ENCODE data around the gene KRT6B. TPM values are rescaled to one million over a fixed set of nuclear protein-coding genes. Genes with fewer than 3 reads are reported as not detected.

KRT6B gene
- total and polyA plus RNA-seq, 2 experiments from 2014 or later, result not detected

DNA sequence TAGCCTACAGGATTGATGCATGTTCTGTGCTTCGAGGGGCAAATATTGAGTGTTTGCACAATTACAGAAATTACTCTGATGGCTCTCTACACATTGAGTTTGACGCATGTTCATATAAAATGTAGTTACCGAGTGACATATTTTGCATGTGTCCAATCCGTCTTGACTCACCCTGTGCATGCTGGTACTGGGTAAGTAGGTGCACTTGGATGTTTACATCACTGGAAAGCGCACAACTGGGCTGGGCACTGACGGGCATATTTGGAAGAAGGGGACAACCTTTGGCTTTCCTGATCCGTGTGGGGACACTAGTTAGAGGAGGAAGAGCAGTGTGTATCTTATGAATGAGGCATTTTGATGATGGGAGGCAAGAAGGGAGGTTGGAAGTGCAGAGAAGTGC, 46.0 kb upstream of the KRT6B start (continued):
- TF ChIP-seq, protein P1, sequence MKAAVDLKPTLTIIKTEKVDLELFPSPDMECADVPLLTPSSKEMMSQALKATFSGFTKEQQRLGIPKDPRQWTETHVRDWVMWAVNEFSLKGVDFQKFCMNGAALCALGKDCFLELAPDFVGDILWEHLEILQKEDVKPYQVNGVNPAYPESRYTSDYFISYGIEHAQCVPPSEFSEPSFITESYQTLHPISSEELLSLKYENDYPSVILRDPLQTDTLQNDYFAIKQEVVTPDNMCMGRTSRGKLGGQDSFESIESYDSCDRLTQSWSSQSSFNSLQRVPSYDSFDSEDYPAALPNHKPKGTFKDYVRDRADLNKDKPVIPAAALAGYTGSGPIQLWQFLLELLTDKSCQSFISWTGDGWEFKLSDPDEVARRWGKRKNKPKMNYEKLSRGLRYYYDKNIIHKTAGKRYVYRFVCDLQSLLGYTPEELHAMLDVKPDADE (IDR thresholded peaks at IDR 0.05), result no peak

DNA sequence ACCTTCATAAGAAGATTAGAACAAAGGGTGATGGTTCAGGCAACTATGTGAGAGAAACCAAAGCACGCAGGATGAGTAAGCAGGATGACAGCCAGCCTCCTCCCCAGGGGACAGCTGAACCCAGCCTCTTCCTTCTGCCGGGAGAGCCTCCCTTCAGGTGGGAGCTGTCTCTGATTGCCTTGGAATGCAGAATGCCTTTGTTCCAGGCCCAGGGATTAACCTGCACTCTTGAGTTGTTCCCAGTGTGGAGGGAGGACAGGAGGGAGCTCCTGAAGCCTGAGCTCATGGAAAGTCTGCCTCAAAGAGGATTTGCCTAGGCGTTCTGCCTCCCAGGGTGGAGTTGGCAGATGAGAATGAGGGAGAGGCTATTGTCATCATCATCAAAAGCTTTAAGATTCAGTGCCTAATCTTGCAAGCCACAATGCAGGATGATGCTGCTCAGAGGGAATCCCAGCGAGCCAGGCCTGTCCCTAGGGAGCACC, 44.7 kb upstream of the KRT6B start:
- no peak overlapping the region for H2AFZ ChIP-seq
- Mint-ChIP-seq H3K4me3 (no peak overlapping the region), H3K36me3 (ENCODE audit: low read depth) (no peaks in the 10 kb centered on the region), H3K9me3 (no peaks in the 10 kb centered on the region; the same call in 1 of the 3 replicates), H3K4me1 (peaks cover 26% of the 10 kb centered on the region), H3K27me3 (ENCODE audit: insufficient read depth, low read depth, poor library complexity) (peaks cover 15% of the 10 kb centered on the region), H3K27ac (peak overlapping the region; percentile 69; the same call in 1 of the 2 replicates)
- H3K27ac ChIP-seq (ENCODE audit: low read depth), result no peak overlapping the region
- no peaks in the 10 kb centered on the region for H4K20me1 ChIP-seq (replicated peaks; ENCODE audit: insufficient read depth)
- H3K27me3 ChIP-seq (ENCODE audit: insufficient read depth), result no peaks in the 10 kb centered on the region
- H3K4me3 ChIP-seq, result no peak overlapping the region
- TF ChIP-seq, protein P2, sequence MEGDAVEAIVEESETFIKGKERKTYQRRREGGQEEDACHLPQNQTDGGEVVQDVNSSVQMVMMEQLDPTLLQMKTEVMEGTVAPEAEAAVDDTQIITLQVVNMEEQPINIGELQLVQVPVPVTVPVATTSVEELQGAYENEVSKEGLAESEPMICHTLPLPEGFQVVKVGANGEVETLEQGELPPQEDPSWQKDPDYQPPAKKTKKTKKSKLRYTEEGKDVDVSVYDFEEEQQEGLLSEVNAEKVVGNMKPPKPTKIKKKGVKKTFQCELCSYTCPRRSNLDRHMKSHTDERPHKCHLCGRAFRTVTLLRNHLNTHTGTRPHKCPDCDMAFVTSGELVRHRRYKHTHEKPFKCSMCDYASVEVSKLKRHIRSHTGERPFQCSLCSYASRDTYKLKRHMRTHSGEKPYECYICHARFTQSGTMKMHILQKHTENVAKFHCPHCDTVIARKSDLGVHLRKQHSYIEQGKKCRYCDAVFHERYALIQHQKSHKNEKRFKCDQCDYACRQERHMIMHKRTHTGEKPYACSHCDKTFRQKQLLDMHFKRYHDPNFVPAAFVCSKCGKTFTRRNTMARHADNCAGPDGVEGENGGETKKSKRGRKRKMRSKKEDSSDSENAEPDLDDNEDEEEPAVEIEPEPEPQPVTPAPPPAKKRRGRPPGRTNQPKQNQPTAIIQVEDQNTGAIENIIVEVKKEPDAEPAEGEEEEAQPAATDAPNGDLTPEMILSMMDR (conservative IDR thresholded peaks at IDR 0.05; ENCODE audit: low read depth in 2 of 2), result no peak
- TF ChIP-seq, protein P3, sequence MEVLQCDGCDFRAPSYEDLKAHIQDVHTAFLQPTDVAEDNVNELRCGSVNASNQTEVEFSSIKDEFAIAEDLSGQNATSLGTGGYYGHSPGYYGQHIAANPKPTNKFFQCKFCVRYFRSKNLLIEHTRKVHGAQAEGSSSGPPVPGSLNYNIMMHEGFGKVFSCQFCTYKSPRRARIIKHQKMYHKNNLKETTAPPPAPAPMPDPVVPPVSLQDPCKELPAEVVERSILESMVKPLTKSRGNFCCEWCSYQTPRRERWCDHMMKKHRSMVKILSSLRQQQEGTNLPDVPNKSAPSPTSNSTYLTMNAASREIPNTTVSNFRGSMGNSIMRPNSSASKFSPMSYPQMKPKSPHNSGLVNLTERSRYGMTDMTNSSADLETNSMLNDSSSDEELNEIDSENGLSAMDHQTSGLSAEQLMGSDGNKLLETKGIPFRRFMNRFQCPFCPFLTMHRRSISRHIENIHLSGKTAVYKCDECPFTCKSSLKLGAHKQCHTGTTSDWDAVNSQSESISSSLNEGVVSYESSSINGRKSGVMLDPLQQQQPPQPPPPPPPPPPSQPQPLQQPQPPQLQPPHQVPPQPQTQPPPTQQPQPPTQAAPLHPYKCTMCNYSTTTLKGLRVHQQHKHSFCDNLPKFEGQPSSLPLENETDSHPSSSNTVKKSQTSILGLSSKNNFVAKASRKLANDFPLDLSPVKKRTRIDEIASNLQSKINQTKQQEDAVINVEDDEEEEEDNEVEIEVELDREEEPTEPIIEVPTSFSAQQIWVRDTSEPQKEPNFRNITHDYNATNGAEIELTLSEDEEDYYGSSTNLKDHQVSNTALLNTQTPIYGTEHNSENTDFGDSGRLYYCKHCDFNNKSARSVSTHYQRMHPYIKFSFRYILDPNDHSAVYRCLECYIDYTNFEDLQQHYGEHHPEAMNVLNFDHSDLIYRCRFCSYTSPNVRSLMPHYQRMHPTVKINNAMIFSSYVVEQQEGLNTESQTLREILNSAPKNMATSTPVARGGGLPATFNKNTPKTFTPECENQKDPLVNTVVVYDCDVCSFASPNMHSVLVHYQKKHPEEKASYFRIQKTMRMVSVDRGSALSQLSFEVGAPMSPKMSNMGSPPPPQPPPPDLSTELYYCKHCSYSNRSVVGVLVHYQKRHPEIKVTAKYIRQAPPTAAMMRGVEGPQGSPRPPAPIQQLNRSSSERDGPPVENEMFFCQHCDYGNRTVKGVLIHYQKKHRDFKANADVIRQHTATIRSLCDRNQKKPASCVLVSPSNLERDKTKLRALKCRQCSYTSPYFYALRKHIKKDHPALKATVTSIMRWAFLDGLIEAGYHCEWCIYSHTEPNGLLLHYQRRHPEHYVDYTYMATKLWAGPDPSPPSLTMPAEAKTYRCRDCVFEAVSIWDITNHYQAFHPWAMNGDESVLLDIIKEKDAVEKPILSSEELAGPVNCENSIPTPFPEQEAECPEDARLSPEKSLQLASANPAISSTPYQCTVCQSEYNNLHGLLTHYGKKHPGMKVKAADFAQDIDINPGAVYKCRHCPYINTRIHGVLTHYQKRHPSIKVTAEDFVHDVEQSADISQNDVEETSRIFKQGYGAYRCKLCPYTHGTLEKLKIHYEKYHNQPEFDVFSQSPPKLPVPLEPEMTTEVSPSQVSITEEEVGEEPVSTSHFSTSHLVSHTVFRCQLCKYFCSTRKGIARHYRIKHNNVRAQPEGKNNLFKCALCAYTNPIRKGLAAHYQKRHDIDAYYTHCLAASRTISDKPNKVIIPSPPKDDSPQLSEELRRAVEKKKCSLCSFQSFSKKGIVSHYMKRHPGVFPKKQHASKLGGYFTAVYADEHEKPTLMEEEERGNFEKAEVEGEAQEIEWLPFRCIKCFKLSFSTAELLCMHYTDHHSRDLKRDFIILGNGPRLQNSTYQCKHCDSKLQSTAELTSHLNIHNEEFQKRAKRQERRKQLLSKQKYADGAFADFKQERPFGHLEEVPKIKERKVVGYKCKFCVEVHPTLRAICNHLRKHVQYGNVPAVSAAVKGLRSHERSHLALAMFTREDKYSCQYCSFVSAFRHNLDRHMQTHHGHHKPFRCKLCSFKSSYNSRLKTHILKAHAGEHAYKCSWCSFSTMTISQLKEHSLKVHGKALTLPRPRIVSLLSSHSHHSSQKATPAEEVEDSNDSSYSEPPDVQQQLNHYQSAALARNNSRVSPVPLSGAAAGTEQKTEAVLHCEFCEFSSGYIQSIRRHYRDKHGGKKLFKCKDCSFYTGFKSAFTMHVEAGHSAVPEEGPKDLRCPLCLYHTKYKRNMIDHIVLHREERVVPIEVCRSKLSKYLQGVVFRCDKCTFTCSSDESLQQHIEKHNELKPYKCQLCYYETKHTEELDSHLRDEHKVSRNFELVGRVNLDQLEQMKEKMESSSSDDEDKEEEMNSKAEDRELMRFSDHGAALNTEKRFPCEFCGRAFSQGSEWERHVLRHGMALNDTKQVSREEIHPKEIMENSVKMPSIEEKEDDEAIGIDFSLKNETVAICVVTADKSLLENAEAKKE (CRISPR knock-in tag; IDR thresholded peaks at IDR 0.05), result peak; percentile 83
- no peaks in the 10 kb centered on the region for H3K9me2 ChIP-seq (ENCODE audit: insufficient read depth)
- peak overlapping the region; percentile 43; the same call in 1 of the 2 replicates for H3K4me2 ChIP-seq
- peaks cover 19% of the 10 kb centered on the region for H3K4me1 ChIP-seq (ENCODE audit: insufficient read depth)
- peak; percentile 55 for DNase-seq (ENCODE audit: low spot score)
- H3F3A ChIP-seq (replicated peaks; ENCODE audit: low read depth), result no peaks in the 10 kb centered on the region
- peak; percentile 90 for ATAC-seq
- H3K79me2 ChIP-seq (replicated peaks; ENCODE audit: insufficient read depth), result no peaks in the 10 kb centered on the region
- no peaks in the 10 kb centered on the region for H3K36me3 ChIP-seq (ENCODE audit: insufficient read depth)
